Superior temporal gyrus (tissue), 1 donor: ENCODE measurements around the gene SHANK1.

Source experiments
- DNase-seq: peaks from one replicate; pipeline ENCODE4 v3.0.0-alpha.2; 2016; ENCODE audit errors: extremely low spot score

Gene SHANK1

DNA sequence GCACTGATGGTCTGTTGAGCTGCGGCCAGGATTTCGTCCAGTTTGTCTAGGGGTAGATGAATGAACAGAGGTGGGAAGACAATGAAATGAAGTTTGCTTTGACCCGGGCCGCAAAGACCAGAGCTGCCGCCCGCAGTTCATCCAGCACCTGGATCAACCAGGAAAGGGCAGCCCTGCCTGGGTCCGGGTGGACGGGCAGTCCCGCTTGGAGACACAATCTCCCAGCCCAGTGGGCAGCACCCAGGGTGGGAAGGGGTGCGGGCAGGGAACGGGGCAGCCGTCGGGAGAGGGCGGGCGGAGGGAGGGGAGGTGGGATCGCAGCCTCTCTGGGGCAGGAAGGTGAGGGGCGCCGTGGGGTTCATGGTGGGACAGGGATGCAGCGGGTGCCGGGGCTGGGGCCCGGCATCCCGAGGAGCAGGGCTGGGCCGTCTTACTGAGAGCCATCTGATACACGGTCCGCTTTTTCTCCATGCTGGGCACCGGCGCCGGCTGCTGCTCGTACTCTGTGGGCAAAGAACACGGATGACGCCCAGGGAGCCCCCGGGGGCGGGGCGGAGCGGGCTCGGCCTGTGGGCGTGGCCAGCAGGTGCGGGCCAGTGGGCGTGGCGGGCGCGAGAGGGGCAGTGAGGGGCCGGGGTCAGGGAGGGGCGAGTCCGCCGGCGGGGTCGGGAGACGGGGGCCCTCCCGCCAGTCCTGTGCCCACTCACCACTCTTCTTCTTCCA, 33.1 kb downstream of the SHANK1 start:
- no peak for DNase-seq

DNA sequence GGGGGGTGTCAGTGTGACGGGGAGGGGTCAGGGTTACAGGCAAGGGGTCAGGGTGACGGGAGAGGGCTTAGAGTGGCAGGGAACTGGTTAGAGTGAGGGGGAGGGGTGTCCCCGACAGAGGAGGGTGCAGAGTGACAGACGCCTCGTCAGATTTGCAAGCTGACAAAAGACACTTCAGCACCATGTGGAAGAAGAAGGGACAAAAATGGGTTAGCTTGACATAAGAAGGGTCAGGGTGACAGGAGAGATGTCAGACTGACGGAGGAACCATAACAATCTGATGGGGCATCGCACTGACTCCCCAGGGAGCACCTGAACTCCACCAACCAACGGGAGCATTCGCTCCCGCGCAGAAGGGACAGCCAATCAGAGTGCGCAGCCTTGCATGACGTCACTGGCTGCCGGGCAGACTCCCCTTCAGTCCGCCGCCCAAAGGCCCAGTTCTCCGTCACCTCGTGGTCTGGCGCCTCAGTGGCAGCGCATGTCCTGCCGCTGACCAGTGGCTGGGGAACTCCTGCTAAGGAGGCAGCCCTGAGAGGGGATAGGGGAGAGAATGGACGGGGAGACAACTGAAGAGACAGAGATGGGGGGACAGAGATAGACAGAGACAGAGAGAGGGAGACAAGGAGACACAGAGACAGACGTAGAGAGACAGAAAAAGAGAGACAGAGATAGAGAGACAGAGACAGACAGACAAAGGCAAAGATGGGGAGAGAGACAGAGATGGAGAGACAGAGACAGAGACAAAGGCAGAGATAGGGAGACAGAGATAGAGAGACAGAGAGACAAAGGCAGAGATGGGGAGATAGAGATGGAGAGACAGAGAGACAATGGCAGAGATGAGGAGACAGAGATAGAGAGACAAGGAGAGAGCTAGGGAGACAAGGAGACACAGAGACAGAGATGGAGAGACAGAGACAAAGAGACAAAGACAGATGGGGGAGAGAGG, 40.2 kb downstream of the SHANK1 start:
- DNase-seq, result peak; percentile 86

DNA sequence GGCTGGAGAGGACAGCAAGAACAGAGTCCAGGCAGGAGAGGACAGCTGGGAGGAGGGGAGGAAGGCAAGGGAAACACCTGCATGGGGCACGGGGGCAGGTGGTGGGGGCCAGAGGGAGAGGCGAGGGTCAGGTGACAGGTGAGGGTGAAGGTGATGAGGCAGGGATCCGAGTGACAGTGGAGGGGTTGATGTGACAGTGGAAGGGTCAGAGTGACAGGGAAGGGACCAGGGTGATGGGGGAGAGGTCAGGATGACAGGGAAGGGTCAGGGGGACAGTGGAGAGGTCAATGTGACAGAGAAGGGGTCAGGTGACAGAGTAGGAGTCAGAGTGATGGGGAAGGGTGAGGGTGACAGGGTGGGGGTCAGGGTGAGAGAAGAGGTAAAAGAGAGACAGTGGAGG, 41.3 kb downstream of the SHANK1 start:
- DNase-seq, result no peak

DNA sequence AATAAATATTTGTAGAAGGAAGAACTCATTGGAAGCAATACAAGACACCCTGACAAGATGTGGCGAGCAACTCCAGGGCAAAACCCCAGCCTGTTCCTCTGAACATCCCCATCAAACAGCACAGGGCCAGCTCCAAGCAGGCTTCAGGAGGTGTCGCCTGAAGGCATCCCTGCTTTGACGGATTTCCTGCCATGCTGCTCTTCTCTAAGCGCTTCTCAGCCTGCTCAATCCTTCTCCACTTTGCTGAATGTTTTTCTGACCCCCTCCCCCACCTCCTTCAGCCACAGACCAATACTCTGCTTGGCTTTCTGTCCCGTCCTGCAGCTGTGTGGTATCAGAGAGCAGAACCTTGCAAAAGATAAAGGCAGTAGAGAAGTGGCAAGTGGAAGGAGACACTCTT, 42.0 kb downstream of the SHANK1 start:
- no peak for DNase-seq

GRCh38 chr19:50676625-50677197, 42.9 kb downstream of the SHANK1 start:
- no peak for DNase-seq

- no peak for DNase-seq
Observed at GRCh38 chr19:50673118-50673517, 46.5 kb downstream of the SHANK1 start.

GRCh38 chr19:50670102-50670380, 49.6 kb downstream of the SHANK1 start:
- DNase-seq, result no peak

- DNase-seq, result peak; percentile 77
Observed at GRCh38 chr19:50669302-50670101, 50.1 kb downstream of the SHANK1 start.

- no peak for DNase-seq
Observed at GRCh38 chr19:50668879-50669278, 50.7 kb downstream of the SHANK1 start.

DNA sequence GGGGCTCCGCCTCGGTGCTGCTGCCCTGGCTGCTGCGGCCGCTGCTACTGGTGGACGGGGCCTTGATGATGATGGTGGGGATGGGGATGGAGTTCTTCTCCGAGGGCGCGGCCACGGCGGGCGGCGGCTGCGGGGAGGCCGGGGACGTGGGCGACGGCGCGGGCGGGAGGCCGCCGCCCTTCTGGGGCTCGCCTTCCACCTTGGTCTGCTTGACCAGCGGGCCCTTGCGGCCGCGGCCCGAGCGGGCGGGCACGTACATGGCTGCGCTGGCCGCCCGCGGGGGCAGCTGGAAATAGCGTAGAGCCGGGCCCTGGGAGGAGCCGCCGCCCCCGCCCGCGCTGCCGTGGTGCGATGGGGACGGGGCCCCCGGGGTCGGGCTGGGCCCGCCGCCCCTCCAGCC, 51.2 kb downstream of the SHANK1 start:
- no peak for DNase-seq

- DNase-seq, result no peak
Observed at GRCh38 chr19:50667759-50668231, 51.8 kb downstream of the SHANK1 start.

DNA sequence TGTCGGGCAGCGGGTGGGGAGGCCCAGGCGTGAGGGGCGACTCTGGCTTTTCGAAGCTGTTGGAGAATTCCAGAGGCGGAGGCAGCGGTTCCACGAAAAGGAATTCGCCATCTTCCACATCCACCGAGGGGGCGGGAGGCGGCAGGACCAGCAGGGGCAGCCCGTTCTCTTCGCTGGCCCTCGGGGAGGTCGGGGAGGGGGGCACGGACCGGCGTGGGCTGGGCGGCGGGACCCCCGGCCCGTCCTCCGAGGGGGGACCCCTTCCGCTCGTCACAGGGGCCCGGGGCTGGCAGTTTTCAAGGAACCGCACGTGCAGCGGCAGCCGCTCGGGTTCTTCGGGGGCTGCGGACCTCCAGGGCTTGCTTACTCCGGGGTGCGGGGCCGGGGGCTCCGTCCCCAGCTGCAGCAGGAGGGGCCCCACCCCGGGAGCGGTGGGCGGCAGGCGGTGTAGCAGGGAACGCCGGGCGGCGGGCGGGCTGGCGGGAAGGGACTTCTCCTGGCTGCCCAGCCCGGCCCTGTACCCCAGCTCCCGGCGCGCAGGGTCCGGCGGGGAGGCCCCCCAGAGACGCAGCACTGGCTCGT, 52.3 kb downstream of the SHANK1 start:
- DNase-seq, result no peak

- no peak for DNase-seq
Observed at GRCh38 chr19:50666346-50667176, 53.0 kb downstream of the SHANK1 start.

DNA sequence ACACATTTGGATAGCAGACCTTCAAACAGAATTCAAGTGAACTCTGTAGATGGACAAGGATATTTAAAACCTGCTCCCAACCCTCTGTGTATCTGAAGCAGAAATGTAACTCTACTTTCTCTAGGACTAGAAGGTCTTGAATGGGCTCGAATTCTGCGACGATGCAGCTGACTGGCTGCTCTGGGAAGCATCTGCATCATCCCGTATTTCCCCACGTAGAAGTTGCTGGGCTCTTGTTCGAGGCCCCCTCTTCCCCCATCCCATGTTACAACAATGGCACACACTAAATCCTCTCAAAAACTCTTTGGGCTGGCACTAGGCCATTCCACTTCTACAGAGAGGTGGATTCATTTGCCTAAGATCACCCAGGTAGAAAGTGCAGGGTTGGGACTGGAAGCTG, 55.4 kb downstream of the SHANK1 start:
- DNase-seq, result no peak

GRCh38 chr19:50663482-50663790, 56.2 kb downstream of the SHANK1 start:
- DNase-seq, result no peak

- no peak for DNase-seq
Observed at GRCh38 chr19:50662651-50663481, 56.7 kb downstream of the SHANK1 start.

- DNase-seq, result no peak
Observed at GRCh38 chr19:50661766-50662650, 57.6 kb downstream of the SHANK1 start.

DNA sequence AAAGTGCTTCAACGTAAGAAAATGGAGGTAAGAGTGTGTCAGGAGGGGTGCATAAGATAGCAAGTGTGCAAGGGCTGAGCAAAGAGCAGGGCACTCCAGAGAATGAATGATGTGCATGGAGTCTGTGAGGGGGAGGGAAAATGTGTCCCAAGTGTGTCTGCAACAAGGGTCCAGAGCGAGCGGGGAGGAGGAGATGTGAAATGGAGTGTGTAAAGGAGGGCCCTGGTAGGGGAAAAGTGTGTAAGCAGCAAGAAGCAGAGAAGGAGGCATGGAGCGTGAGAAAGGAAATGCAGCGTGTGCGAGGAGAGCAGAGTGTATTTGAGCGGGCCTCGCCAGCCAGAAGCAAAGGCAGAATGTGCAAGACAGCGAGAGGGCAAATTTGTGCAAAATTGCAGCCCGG, 58.6 kb downstream of the SHANK1 start:
- no peak for DNase-seq

DNA sequence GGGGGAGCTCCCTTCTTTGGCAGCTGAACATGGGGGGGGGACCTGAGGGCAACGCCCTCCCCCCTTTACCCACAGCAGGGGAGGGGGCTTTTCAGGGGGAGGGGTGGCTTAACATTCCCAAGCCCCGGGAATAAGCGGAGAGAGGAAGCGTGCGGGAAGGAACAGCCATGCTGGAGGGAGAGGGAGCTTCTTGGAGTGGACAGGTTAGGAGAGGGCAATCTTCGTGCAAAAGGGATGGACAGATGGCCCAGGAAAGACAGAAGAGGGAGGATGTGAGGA, 59.6 kb downstream of the SHANK1 start:
- DNase-seq, result no peak
